Panc1 (cell line): ENCODE data around the gene RNF169. TPM values are rescaled to one million over a fixed set of nuclear protein-coding genes. Genes with fewer than 3 reads are reported as not detected.
"Not testable (repeated sequence)": the region's sequence is repeated elsewhere in the genome, so short reads cannot be mapped to it uniquely, and the experiment has no call there.

ENCODE experiments used
- ATAC-seq: fragments of 200-7000 bp; cut with Tn5 transposase; 2 replicates; pipeline ENCODE4 v1.9.1; 2020; ENCODE audit warnings: mild to moderate bottlenecking, moderate library complexity
- BruUV-seq: library from RNA; stranded (reverse); fragments of 400-500 nt; replicated peaks from 2 replicates; lab custom pipeline; 2021; lab: Mats Ljungman, UMichigan
- CTCF ChIA-PET: fragments of 300-600 bp; sonication (Branson Sonifier 250); formaldehyde crosslinking; loops from one replicate; lab custom pipeline; 2022; ENCODE audit warnings: antibody characterized with exemption; lab: Charles Lee
- POLR2A ChIA-PET: fragments of 300-600 bp; sonication (Branson Sonifier 250); formaldehyde crosslinking; loops from one replicate; lab custom pipeline; 2022; ENCODE audit warnings: antibody characterized with exemption; lab: Charles Lee
- DNase-seq: peaks from one replicate; pipeline ENCODE4 v3.0.0-alpha.2; 2010; ENCODE audit warnings: low read depth, low spot score
- H3K27ac ChIP-seq: 2 replicates; pipeline ENCODE4 v1.5.1; 2011; ENCODE audit warnings: mild to moderate bottlenecking, low read length, inconsistent platforms
- H3K27me3 ChIP-seq: fragments of 200-500 bp; sonication (Bioruptor generic); 2 replicates; pipeline ENCODE4 v1.6.0; 2014; ENCODE audit warnings: low read length, inconsistent platforms; ENCODE audit not compliant: control insufficient read depth, insufficient read depth
- H3K36me3 ChIP-seq: fragments of 200-500 bp; sonication (Bioruptor generic); 2 replicates; pipeline ENCODE4 v1.5.1; 2014; ENCODE audit warnings: inconsistent platforms, mild to moderate bottlenecking, low read length, moderate library complexity; ENCODE audit not compliant: control insufficient read depth, insufficient read depth
- H3K4me1 ChIP-seq: 2 replicates; pipeline ENCODE4 v1.5.1; 2011; ENCODE audit warnings: inconsistent platforms, mild to moderate bottlenecking, low read length, moderate library complexity; ENCODE audit not compliant: control insufficient read depth, insufficient read depth
- H3K4me3 ChIP-seq, 2 experiments: 2 replicates each; pipeline ENCODE4 v1.5.1; 2011 to 2012; ENCODE audit warnings: low read depth in 2 of 2, low read length in 2 of 2, mild to moderate bottlenecking in 2 of 2, inconsistent platforms in 1 of 2, moderate library complexity in 1 of 2
- H3K9me3 ChIP-seq: fragments of 200-500 bp; sonication (Bioruptor generic); 2 replicates; pipeline ENCODE4 v1.5.1; 2014; ENCODE audit warnings: low read depth, mild to moderate bottlenecking, inconsistent platforms, low read length, moderate library complexity; ENCODE audit not compliant: control insufficient read depth, insufficient read depth
- POLR2AphosphoS5 ChIP-seq: IDR thresholded peaks from 2 replicates; pipeline ENCODE4 v1.6.1; 2012; ENCODE audit warnings: mild to moderate bottlenecking, low read depth, low read length, moderate library complexity
- SIN3A ChIP-seq: IDR thresholded peaks from 2 replicates; pipeline ENCODE4 v1.6.1; 2012; ENCODE audit warnings: low read depth, mild to moderate bottlenecking, low read length, moderate library complexity, borderline replicate concordance; ENCODE audit not compliant: insufficient read depth
- TCF7L2 ChIP-seq: IDR thresholded peaks from 2 replicates; pipeline ENCODE4 v1.6.1; 2011; ENCODE audit warnings: mild to moderate bottlenecking, low read depth, low read length, inconsistent platforms
- in situ Hi-C: cut with HindIII; loops from 2 replicates; pipeline ENCODE4 v1.10.0; 2016; ENCODE audit warnings: low sequenced_read_pairs, low pct_unique_long_range_greater_than_20kb
- intact Hi-C: fragments of 100-400 bp; cut with micrococcal nuclease; formaldehyde crosslinking; loops from one replicate; pipeline ENCODE4 v1.10.0; 2022; ENCODE audit not compliant: unreplicated experiment
- total RNA-seq: library from RNA; stranded (reverse); gene quantifications from one replicate; pipeline ENCODE4 v1.2.1, GENCODE V29; 2021; ENCODE audit not compliant: unreplicated experiment
- TF ChIP-seq, protein P1 (sequence below): fragments of 450-650 bp; IDR thresholded peaks from 2 replicates; pipeline ENCODE4 v1.5.1; 2017; ENCODE audit warnings: mild to moderate bottlenecking
- TF ChIP-seq, protein P2 (sequence below), 2 experiments: IDR thresholded peaks; 2 replicates each; pipeline ENCODE4 v1.6.1; 2011 to 2012; ENCODE audit warnings: low read depth in 2 of 2, control low read depth in 1 of 2, low read length in 1 of 2, mild to moderate bottlenecking in 1 of 2, moderate library complexity in 1 of 2; ENCODE audit not compliant: insufficient read depth in 1 of 2

Gene RNF169
- total RNA-seq, 1 experiment from 2014 or later, result 23.6 TPM

GRCh38 chr11:74822170-74822569, 73.5 kb downstream of the RNF169 start:
- ChIA-PET POLR2A (no interaction called here), CTCF (no interaction called here)
- in situ Hi-C loops (no loop called here), intact Hi-C loops (no loop called here)
- Histone ChIP-seq H3K4me3 (no peak overlapping the region), H3K27ac (no peak overlapping the region), H3K9me3 (peaks cover 8% of the 10 kb centered on the region; the same call in 1 of the 2 replicates), H3K36me3 (peaks cover under 1% of the 10 kb centered on the region; the same call in 1 of the 2 replicates), H3K4me1 (0 out of 2 replicates have a peak, but pooled peaks cover 2% of the 10 kb centered on the region), H3K27me3 (no peaks in the 10 kb centered on the region)
- no peak for ATAC-seq
- no TSS peak for BruUV-seq
- no peak for TF ChIP-seq POLR2AphosphoS5
- TF ChIP-seq TCF7L2, result no peak
- TF ChIP-seq SIN3A, result no peak
- TF ChIP-seq, protein P1, sequence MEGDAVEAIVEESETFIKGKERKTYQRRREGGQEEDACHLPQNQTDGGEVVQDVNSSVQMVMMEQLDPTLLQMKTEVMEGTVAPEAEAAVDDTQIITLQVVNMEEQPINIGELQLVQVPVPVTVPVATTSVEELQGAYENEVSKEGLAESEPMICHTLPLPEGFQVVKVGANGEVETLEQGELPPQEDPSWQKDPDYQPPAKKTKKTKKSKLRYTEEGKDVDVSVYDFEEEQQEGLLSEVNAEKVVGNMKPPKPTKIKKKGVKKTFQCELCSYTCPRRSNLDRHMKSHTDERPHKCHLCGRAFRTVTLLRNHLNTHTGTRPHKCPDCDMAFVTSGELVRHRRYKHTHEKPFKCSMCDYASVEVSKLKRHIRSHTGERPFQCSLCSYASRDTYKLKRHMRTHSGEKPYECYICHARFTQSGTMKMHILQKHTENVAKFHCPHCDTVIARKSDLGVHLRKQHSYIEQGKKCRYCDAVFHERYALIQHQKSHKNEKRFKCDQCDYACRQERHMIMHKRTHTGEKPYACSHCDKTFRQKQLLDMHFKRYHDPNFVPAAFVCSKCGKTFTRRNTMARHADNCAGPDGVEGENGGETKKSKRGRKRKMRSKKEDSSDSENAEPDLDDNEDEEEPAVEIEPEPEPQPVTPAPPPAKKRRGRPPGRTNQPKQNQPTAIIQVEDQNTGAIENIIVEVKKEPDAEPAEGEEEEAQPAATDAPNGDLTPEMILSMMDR, result no peak
- TF ChIP-seq, protein P2, sequence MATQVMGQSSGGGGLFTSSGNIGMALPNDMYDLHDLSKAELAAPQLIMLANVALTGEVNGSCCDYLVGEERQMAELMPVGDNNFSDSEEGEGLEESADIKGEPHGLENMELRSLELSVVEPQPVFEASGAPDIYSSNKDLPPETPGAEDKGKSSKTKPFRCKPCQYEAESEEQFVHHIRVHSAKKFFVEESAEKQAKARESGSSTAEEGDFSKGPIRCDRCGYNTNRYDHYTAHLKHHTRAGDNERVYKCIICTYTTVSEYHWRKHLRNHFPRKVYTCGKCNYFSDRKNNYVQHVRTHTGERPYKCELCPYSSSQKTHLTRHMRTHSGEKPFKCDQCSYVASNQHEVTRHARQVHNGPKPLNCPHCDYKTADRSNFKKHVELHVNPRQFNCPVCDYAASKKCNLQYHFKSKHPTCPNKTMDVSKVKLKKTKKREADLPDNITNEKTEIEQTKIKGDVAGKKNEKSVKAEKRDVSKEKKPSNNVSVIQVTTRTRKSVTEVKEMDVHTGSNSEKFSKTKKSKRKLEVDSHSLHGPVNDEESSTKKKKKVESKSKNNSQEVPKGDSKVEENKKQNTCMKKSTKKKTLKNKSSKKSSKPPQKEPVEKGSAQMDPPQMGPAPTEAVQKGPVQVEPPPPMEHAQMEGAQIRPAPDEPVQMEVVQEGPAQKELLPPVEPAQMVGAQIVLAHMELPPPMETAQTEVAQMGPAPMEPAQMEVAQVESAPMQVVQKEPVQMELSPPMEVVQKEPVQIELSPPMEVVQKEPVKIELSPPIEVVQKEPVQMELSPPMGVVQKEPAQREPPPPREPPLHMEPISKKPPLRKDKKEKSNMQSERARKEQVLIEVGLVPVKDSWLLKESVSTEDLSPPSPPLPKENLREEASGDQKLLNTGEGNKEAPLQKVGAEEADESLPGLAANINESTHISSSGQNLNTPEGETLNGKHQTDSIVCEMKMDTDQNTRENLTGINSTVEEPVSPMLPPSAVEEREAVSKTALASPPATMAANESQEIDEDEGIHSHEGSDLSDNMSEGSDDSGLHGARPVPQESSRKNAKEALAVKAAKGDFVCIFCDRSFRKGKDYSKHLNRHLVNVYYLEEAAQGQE (IDR thresholded peaks at IDR 0.05; ENCODE audit: insufficient read depth in 1 of 2, low read depth in 2 of 2, low read length in 1 of 2), result no peak
- no peak for DNase-seq

DNA sequence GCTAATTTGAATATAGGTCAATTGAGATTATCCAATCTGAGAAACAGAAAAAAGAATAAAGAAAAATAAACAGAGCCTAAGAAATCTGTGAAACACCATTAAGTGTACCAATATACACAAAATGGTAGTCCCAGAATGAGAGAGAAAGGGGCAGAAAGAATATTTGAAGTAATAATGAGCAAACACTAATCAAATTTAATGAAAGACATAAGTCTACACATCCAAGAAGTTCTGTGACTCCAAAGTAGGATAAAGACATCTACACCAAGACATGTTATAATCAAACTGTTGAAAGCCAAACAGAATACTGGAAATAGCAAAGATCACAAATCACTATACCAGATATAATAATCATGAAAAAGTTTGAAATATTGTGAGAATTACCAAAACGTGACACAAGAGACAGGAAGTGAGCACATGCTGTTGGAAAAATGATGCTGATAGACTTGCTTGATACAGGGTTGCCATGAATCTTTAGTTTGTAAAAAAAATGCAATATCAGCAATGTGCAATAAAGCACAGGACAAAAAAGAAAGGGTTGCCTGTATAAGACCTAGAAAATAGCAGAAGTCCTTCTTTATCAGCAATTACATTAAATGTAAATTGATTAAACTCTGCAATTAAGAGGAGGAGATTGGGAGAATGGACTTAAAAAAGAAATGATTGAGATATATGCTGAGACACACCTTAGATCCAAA, 75.8 kb downstream of the RNF169 start:
- no peak overlapping the region for H3K4me3 ChIP-seq
- peaks cover 8% of the 10 kb centered on the region; the same call in 1 of the 2 replicates for H3K9me3 ChIP-seq
- no peak overlapping the region for H3K27ac ChIP-seq
- no peak for ATAC-seq
- intact Hi-C loops, result no loop called here
- POLR2A ChIA-PET, result no interaction called here
- no TSS peak for BruUV-seq
- H3K27me3 ChIP-seq, result no peaks in the 10 kb centered on the region
- in situ Hi-C loops, result no loop called here
- no peak for DNase-seq
- TF ChIP-seq, protein P2 (IDR thresholded peaks at IDR 0.05; ENCODE audit: insufficient read depth in 1 of 2, low read depth in 2 of 2, low read length in 1 of 2), result no peak
- no peak for TF ChIP-seq TCF7L2
- no peak for TF ChIP-seq SIN3A
- TF ChIP-seq, protein P1, result no peak
- no peak for TF ChIP-seq POLR2AphosphoS5
- 0 out of 2 replicates have a peak, but pooled peaks cover under 1% of the 10 kb centered on the region for H3K4me1 ChIP-seq
- CTCF ChIA-PET, result no interaction called here
- no peaks in the 10 kb centered on the region; the same call in 1 of the 2 replicates for H3K36me3 ChIP-seq

GRCh38 chr11:74825596-74825995, 76.9 kb downstream of the RNF169 start:
- CTCF ChIA-PET, H3K27ac ChIP-seq, POLR2A ChIA-PET, DNase-seq, H3K4me3 ChIP-seq, H3K36me3 ChIP-seq, H3K27me3 ChIP-seq, intact Hi-C loops, BruUV-seq, ATAC-seq, H3K9me3 ChIP-seq, H3K4me1 ChIP-seq, in situ Hi-C loops: not testable (repeated sequence)
